Sigmoid colon (tissue), 7 donors: ENCODE data around the gene PTGES2. TPM values are rescaled to one million over a fixed set of nuclear protein-coding genes. Genes with fewer than 3 reads are reported as not detected.
A peak's percentile ranks its signal among the peaks of the same experiment; 100 is the strongest.

ENCODE experiments used
- DNase-seq: peaks from one replicate; pipeline ENCODE4 v3.0.0-alpha.2; 2019
- H3K27ac ChIP-seq, 4 donors: fragments of 200-600 bp; sonication (generic); one replicate each; pipeline ENCODE4 v1.5.1; 2016 to 2019; ENCODE audit warnings: mild to moderate bottlenecking in 1 of 4
- H3K27me3 ChIP-seq, 3 donors: fragments of 200-600 bp; sonication (generic); one replicate each; pipeline ENCODE4 v1.5.1; 2019; ENCODE audit warnings: mild to moderate bottlenecking in 1 of 3
- H3K36me3 ChIP-seq, 4 donors: fragments of 200-600 bp; sonication (generic); one replicate each; pipeline ENCODE4 v1.5.1; 2016 to 2019
- H3K4me1 ChIP-seq, 4 donors: fragments of 200-600 bp; sonication (generic); one replicate each; pipeline ENCODE4 v1.5.1; 2017 to 2019
- H3K4me3 ChIP-seq, 4 donors: fragments of 200-600 bp; sonication (generic); one replicate each; pipeline ENCODE4 v1.5.1; 2017 to 2019; ENCODE audit warnings: mild to moderate bottlenecking in 2 of 4, moderate library complexity in 1 of 4
- H3K9me3 ChIP-seq, 4 donors: fragments of 200-600 bp in 3 of 4; sonication (generic) in 3 of 4; one replicate each; pipeline versions ENCODE4 v1.5.1 to v1.6.1; 2013 to 2019
- EP300 ChIP-seq, 4 donors: sonication (generic); formaldehyde crosslinking; IDR thresholded peaks; one replicate each; pipeline ENCODE4 v1.6.1; 2017; ENCODE audit warnings: antibody characterized with exemption in 4 of 4
- POLR2A ChIP-seq, 2 donors: fragments of 450-650 bp; IDR thresholded peaks; one replicate each; pipeline ENCODE4 v1.6.1; 2016; ENCODE audit warnings: antibody characterized with exemption in 2 of 2, mild to moderate bottlenecking in 2 of 2, moderate library complexity in 2 of 2
- POLR2AphosphoS5 ChIP-seq, 4 donors: sonication (generic); formaldehyde crosslinking; IDR thresholded peaks; one replicate each; pipeline ENCODE4 v1.6.1; 2017; ENCODE audit warnings: antibody characterized with exemption in 4 of 4
- WGBS, 2 donors: extraction: QIAGEN DNeasy Blood & Tissue Kit; methylation state at CpG; one replicate each; pipeline ENCODE4 v1.1.7; 2013; 5-methylcytosine and 5-hydroxymethylcytosine counted together
- intact Hi-C: fragments of 100-400 bp; cut with DNase I; formaldehyde crosslinking; loops from one replicate; pipeline ENCODE4 v1.15.1; 2023
- polyA plus RNA-seq, 3 donors: library from polyadenylated mRNA; stranded (reverse); fragments of 200-250 nt; gene quantifications; one replicate each; pipeline ENCODE4 v1.2.3, GENCODE V29; 2013
- total RNA-seq, 4 donors: library from RNA; depleted of rRNA; stranded (reverse); fragments of >200 nt; gene quantifications; one replicate each; pipeline ENCODE4 v1.1.0, GENCODE V29; 2016
- TF ChIP-seq, protein P1 (sequence below), 4 experiments: fragments of 450-650 bp in 3 of 4; fragments of 200-600 bp in 1 of 4; IDR thresholded peaks; one replicate each; pipeline ENCODE4 v1.5.1; 2016 to 2019; ENCODE audit warnings: antibody characterized with exemption in 4 of 4, mild to moderate bottlenecking in 3 of 4, moderate library complexity in 2 of 4
- donor health status: healthy with polysubstance abuse.
- donor health status: Bipolar disorder and iron deficiency.
- donor health status: healthy.

The PTGES2 gene
- total and polyA plus RNA-seq, 7 donors: 56.5 to 119 (median 82.2) TPM

GRCh38 chr9:128121924-128122808 is 5.4 kb downstream of the PTGES2 start:
- intact Hi-C loops: no loop called here
- H3K27ac ChIP-seq: no peak overlapping the region
- H3K36me3 ChIP-seq: peaks cover 21 to 48% (median 28%) of the 10 kb centered on the region in 4 donors
- H3K4me1 ChIP-seq: peaks cover 0 to 33% (median 29%) of the 10 kb centered on the region in 4 donors
- peak; percentile 63 for DNase-seq
- WGBS, 2 donors: 89 to 92% methylated on average over 27 of the region's 27 CpGs
- H3K4me3 ChIP-seq: no peak overlapping the region
- no peaks in the 10 kb centered on the region for H3K27me3 ChIP-seq
- TF ChIP-seq, protein P1, sequence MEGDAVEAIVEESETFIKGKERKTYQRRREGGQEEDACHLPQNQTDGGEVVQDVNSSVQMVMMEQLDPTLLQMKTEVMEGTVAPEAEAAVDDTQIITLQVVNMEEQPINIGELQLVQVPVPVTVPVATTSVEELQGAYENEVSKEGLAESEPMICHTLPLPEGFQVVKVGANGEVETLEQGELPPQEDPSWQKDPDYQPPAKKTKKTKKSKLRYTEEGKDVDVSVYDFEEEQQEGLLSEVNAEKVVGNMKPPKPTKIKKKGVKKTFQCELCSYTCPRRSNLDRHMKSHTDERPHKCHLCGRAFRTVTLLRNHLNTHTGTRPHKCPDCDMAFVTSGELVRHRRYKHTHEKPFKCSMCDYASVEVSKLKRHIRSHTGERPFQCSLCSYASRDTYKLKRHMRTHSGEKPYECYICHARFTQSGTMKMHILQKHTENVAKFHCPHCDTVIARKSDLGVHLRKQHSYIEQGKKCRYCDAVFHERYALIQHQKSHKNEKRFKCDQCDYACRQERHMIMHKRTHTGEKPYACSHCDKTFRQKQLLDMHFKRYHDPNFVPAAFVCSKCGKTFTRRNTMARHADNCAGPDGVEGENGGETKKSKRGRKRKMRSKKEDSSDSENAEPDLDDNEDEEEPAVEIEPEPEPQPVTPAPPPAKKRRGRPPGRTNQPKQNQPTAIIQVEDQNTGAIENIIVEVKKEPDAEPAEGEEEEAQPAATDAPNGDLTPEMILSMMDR (IDR thresholded peaks at IDR 0.05): no peak
- TF ChIP-seq POLR2AphosphoS5 (IDR thresholded peaks at IDR 0.05): no peak
- no peak for TF ChIP-seq POLR2A (IDR thresholded peaks at IDR 0.05)
- TF ChIP-seq EP300 (IDR thresholded peaks at IDR 0.05): no peak
- H3K9me3 ChIP-seq: no peaks in the 10 kb centered on the region

- peaks cover 21 to 48% (median 28%) of the 10 kb centered on the region in 4 donors for H3K36me3 ChIP-seq
- no peaks in the 10 kb centered on the region for H3K27me3 ChIP-seq
- no peak for DNase-seq
- TF ChIP-seq POLR2AphosphoS5 (IDR thresholded peaks at IDR 0.05) (no peak), EP300 (IDR thresholded peaks at IDR 0.05) (no peak), POLR2A (IDR thresholded peaks at IDR 0.05) (no peak)
- TF ChIP-seq, protein P1 (IDR thresholded peaks at IDR 0.05): no peak
- 91 to 96% methylated on average over 5 of the region's 5 CpGs for WGBS, 2 donors
- intact Hi-C loops: no loop called here
- peaks cover 0 to 27% (median 23%) of the 10 kb centered on the region in 4 donors for H3K4me1 ChIP-seq
- H3K4me3 ChIP-seq: no peak overlapping the region
- no peak overlapping the region for H3K27ac ChIP-seq
- no peaks in the 10 kb centered on the region for H3K9me3 ChIP-seq
Measured at GRCh38 chr9:128121466-128121810, 6.1 kb downstream of the PTGES2 start.

DNA sequence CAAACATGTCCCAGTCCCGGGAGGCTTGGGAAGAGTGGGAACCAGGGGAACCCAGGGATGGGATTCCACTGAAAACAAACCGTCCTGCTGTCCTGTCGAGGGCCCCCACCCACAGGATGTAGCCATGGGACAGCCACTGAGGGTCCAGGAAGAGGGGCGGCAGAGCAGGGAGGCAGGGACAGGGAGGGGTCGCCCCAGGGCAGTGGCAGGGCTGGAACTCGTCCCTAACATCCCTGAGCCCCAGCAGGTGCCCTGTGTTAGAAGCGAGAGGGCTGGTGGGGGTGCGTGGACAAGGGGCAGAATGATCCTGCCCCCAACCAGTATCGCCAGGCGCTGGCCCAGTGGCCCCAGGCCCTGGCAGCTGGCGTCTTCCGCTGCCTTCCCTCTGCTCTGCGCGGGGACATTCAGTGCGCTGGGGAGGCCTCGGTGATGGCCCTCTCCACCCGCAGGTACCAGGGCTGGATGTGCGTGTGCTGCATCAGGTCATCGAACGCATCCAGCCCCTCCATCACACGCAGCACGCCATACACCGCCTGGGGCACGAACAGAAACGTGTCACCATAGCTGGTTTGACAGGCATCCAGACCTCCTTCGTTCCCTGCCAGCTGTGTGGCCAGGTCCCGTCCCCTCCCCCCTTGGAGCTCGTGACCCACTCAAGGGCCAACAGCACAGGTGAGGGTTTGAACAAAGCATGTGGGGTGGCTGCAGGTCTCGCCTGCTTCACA is 6.6 kb downstream of the PTGES2 start:
- TF ChIP-seq POLR2AphosphoS5 (IDR thresholded peaks at IDR 0.05) (no peak), EP300 (IDR thresholded peaks at IDR 0.05) (no peak), POLR2A (IDR thresholded peaks at IDR 0.05) (no peak)
- TF ChIP-seq, protein P1 (IDR thresholded peaks at IDR 0.05): no peak
- DNase-seq: peak; percentile 46
- H3K4me1 ChIP-seq: peaks cover 0 to 21% (median 18%) of the 10 kb centered on the region in 4 donors
- no peaks in the 10 kb centered on the region for H3K27me3 ChIP-seq
- no peak overlapping the region for H3K4me3 ChIP-seq
- 86 to 91% methylated on average over 29 of the region's 29 CpGs for WGBS, 2 donors
- H3K27ac ChIP-seq: no peak overlapping the region
- no peaks in the 10 kb centered on the region for H3K9me3 ChIP-seq
- intact Hi-C loops: no loop called here
- peaks cover 21 to 48% (median 28%) of the 10 kb centered on the region in 4 donors for H3K36me3 ChIP-seq

DNA sequence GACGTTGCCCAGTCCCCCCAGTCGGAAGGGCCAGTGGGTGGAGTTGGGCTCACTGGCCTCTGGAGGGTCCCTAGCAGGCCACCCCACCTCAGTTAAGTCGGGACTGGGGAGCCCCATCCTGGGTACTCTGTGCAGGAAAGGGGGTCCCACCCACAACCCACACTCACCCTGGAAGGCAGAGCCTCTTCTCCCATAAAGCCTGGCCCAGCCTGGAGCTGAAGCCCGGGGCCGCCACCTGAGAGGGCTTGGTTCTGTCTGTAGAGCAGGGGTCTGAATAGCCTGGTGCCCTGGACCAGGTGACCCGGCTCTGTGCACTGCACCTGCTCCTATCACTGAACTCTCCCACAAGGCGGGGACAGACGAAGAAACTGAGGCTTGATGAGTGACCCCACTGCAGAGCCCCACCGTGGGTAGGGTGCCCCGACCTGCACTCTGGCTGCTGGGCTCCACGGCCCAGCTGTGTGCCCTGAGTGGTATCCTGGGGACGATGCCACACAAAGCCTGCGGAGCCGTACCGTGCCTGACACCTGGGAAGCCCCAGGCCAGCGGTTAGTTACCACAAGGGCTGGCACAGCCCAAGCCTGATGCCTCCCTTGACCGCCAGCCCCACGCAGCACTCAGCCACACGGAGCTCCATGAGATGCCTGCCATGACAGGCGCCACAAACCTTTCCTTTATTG is 7.3 kb downstream of the PTGES2 start:
- DNase-seq: peak; percentile 64
- Histone ChIP-seq H3K36me3 (peaks cover 21 to 48% (median 28%) of the 10 kb centered on the region in 4 donors), H3K4me1 (peaks cover 0 to 14% (median 10%) of the 10 kb centered on the region in 4 donors), H3K9me3 (no peaks in the 10 kb centered on the region), H3K27me3 (no peaks in the 10 kb centered on the region), H3K27ac (no peak overlapping the region), H3K4me3 (no peak overlapping the region)
- 83 to 91% methylated on average over 20 of the region's 20 CpGs for WGBS, 2 donors
- TF ChIP-seq EP300 (IDR thresholded peaks at IDR 0.05) (no peak), POLR2AphosphoS5 (IDR thresholded peaks at IDR 0.05) (no peak), POLR2A (IDR thresholded peaks at IDR 0.05) (no peak)
- intact Hi-C loops: no loop called here
